GM18870 (cell line): ENCODE data around the gene TBC1D2B.

Experiments
- ATAC-seq: cut with Tn5 transposase; IDR thresholded peaks from one replicate; pipeline ENCODE4 v1.9.1; 2021; ENCODE audit warnings: moderate library complexity; ENCODE audit not compliant: unreplicated experiment

The TBC1D2B gene

DNA sequence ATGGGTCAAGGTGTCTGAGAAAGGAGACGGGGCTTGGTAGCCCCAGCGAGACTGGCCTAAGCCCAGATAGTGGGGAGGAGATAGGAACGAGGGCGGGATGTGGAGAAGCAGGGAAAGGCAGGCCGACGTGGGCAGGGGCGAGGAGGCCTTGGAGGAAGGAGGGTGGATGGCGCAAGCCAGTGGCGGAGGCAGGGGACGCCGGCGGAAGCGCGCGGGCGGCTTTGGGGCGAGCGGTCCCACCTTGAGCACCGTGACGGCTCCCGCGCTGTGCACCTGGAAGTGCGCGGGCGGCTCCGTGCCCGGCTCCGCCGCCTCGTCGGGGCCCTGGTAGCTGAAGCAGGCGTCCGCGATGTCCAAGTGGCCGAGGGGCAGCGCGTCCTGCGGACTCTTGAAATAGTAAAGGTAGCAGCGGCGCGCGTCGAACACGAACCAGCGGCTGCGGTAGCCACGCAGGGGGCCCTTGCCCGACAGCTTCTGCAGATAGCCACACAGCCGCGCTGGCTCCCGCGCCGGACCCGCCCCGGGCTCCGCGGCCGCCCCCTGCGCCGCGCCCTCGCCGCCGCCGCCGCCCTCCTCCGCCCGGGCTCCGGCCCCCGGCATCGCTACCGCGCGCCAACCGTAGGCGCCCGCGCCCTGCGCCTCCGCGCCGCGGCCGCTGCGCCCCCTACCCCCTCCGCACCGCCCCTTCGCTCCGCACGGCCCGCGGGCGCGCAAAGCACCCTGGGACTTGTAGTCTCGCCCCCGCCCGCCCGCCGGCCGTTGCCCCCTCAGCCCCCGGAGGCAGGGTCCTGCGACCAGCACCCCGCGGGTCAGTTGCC is at the start of gene TBC1D2B:
Gene TBC1D2B, minus strand, starts transcription at position 659 of the 818 bp plus-strand sequence. Its CDS starts 59 bp downstream, at position 600.
- no peak for ATAC-seq

DNA sequence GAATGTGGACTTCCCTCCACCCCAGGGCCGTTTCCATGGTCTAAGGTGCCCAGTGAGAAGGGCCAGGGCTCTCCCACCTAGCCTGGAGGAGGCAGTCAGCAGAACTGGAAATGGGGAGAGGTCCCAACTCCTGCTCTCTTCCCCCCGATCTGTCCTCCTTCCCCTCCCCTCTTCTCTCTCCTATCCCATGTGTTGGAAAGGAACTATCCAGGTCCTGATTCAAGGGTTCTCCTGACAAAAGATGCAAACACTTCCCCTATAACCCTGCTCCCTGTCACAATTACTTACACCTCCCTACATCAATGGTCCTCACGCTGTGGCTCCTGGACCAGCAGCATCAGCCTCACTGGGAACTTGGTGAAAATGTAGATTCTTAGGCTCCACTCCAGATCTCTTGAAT is 47.8 kb upstream of the TBC1D2B start:
- ATAC-seq = no peak

DNA sequence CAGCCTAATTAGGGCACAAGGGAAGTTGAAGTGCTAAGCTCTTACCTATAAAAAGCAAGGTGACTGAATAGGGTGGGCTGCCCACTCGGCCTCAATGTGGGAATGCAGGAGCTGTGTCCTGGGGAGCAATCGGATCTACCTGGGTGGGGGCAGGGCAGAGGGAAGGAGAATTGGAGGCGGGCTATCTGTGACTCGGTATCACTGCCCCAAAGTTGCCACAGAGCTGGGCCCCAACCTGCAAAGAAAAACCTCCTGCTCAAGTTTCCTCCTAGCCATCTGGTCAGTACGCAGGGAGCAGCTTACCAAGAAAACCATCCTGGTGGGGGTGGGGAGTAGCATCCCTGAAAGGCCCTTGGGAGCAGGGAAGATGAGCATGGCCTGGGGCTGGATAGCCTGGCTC is 43.0 kb upstream of the TBC1D2B start:
- no peak for ATAC-seq

GRCh38 chr15:78112551-78112950 is 35.0 kb upstream of the TBC1D2B start:
- ATAC-seq = no peak

DNA sequence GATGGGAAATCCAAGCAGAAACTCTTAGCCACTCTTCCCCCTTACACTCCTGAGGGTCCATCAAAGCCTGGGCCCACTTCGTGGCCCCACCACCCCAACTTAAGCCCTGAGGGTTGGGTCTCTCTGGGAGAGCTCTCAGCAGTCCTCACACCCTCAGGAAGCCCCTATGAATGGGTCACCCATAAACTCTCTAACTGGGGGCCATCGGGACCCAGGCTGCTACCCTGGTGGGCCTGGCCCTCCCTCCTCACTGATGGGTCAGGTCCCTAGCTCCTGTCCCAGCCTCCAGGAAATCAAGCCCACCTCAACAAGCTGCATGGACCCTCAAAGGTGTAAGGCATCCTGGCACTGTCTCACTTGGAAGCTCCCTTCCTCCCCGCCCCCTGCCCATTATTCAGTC is 34.3 kb upstream of the TBC1D2B start:
- ATAC-seq = no peak

- no peak for ATAC-seq
These were observed 33.5 kb upstream of the TBC1D2B start for GRCh38 chr15:78110916-78111475.

- no peak for ATAC-seq
These were observed 32.6 kb upstream of the TBC1D2B start for GRCh38 chr15:78110096-78110495.

- no peak for ATAC-seq
These were observed 31.6 kb upstream of the TBC1D2B start for GRCh38 chr15:78109156-78109555.

- no peak for ATAC-seq
These were observed 31.0 kb upstream of the TBC1D2B start for GRCh38 chr15:78108300-78109084.

GRCh38 chr15:78107471-78107870 is 30.0 kb upstream of the TBC1D2B start:
- ATAC-seq = no peak

GRCh38 chr15:78105476-78106241 is 28.1 kb upstream of the TBC1D2B start:
- ATAC-seq = no peak

DNA sequence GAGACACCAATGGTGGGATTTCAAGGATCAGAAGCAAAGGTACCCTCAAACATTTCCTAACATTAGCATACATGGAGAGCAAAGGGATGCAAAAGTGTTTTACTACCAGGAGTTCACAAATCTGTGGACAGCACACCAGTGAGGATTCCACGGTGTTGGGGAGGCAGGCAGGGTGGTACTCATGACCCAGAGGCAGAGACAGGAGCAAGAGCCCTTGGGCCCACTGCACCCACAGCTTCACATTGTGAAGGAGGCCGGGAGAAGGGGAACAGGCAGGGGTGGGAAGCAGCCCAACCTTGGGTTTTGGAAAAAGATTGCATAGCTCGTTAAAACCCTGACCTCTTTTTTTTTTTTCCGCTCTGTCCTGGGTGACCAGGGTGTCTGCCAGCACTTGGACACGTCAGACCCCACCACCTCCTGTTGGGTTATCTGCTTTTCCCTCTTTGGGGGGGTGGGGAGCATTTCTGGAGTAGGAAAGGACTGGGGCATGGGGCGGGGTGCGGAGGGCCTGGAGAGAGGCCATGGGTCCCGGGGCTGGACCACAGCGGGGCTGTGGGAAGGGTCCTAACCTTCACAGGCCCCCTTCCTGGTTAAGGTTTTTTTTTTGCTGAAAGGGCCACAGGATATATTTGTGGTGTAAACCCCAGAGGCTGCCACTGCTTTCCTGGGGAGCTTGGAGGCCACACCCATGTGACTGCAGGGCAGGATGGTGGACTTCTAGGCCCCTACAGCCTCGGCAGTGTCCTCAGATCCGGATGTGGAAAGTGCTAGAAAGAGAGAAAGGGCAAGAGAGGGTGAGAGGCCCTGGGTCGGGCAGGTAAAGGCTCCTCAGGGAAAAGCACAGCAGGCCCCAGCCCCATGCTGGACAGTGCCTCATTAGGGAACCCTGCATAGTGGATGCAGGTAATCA is 27.3 kb upstream of the TBC1D2B start:
- ATAC-seq = no peak

DNA sequence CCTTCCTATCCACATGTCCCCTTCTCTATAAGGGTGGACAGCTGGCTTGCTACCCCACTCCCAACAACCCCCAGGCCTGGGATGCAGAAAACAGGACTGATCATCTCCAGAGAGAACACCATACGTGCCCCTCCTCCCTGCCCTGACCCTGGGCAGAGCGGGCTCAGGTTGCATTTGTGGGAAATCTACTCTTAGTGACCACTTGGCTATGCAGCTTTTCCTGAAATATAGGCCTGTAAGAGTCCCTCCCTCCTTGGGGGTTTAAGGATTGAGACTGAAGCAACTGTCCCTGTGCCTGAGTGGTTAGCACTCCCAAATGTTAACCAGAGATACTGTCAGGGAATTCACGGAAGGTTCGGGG is 26.6 kb upstream of the TBC1D2B start:
- ATAC-seq = no peak

DNA sequence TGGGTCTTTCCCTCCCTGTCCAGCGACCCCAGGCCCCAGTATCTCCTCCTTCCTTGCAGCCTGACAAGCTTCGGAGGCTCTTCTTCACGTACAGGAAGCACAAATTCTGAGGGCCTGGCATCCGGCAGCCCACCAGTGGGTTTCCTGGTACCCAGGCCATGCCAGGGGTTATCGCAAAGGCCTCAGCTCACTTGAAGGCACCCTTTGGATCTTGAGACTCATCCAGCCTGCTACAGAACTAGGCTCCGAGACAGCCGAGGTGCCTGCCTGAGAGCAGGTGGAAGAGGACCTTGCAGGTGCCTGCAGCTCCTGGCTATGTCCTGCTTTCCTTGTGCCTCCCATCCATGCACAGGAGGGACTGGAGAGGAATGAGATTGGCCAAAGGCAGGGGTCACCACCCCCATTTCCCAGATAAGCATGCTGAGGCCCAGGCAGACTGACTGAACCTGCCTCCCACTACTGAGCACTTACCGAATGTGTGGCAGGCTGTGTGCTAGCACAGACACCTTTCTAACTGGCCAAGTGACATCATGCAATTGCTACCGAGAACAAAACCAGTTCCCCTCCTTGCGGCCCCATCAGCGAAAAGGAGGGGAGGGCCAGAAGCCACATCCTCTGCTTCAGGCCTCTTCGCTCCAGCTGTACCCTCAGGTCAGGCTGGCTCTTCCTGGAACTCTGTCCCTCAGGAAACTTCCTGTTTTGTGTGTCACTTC is 26.1 kb upstream of the TBC1D2B start:
- peak; percentile 78 for ATAC-seq

- no peak for ATAC-seq
These were observed 25.2 kb upstream of the TBC1D2B start for GRCh38 chr15:78102741-78103140.

DNA sequence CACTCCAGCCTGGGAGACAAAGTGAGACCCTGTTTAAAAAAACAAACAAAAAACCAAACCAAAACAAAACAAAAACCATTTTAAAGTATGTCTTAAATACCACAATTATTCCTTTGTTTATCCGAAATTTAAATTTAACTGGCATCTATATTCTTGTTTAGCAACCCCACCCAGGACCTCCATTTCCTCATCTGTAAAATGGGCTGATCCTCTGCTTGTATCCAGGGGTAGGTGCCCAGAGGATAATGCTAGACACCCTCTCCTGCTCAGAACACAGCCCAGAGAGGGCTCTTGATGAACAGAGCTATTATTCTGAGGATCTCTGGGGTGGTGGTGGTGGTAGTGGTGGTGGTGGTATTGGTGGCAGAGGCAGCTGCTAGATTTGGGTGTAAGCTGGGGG is 24.7 kb upstream of the TBC1D2B start:
- ATAC-seq = no peak

DNA sequence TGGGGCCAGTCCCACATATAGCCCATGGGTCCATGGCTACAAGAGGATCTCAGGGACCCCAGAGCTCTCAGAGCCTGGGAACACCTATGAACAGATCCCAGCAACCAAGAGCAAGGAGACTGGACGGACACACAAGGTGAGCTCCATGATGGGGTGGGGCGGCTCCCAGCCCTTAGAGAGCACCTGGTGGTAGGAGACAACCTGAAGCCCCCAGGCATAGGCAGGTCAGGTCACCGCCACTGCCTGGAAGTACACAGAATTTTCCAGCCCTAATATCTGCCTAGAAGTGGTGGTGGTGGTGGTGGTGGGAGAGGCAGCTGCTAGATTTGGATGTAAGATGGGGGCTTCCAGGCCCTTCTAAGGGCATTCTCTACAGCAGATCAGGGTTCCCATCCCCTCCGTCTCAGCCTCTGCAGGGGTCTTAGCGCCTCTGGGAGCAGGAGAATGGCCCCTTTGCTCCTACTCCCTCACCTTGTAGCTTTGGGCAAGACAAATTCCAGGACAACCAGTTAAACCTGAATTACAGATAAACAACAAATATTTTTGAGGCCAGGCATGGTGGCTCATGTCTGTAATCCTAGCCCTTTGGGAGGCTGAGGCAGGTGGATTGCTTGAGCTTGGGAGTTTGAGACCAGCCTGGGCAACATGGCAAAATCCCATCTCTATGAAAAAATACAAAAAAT is 24.1 kb upstream of the TBC1D2B start:
- ATAC-seq = no peak

GRCh38 chr15:78100886-78101285 is 23.4 kb upstream of the TBC1D2B start:
- ATAC-seq = no peak
